ENCODE data around the gene DPF3. TPM values are rescaled to one million over a fixed set of nuclear protein-coding genes. Genes with fewer than 3 reads are reported as not detected.

DPF3 gene
- total and polyA plus RNA-seq, 9 of the 15 experiments (the other 6 are each of a cell fraction or from before 2014, with no cell fraction given), result 0.21 to 4.9 (median 1.2) TPM

DNA sequence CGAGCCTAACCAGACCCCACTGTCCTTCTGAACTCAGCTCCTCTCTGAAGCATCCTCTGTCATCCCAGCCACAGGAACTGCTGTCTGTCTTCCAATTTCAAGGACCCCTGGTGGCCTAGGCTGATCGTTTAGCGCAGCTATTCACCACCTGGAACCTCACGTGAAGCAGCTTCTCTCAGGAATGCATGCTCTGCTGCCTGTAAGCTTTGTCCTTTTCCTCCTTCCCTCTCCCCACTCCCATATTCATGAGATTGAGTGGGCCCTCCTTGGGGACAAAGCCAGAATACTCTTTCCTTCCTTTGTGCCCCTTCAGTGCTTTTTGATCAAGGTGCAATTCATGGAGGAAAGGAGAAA is 17.2 kb downstream of the DPF3 start:
- BruUV-seq (replicated peaks), result no TSS peak
- H3K27ac ChIP-seq (ENCODE audit: extremely low read depth, low read depth, low read length), result no peak overlapping the region
- intact Hi-C loops (cut with micrococcal nuclease) (no loop called here), in situ Hi-C loops (cut with MboI) (no loop called here)
- H4K20me1 ChIP-seq (replicated peaks; ENCODE audit: control insufficient read depth, insufficient read depth, low read length), result no peaks in the 10 kb centered on the region
- ATAC-seq (peak; percentile 50; the same call in 2 of the 3 replicates), DNase-seq (ENCODE audit: extremely low read depth in 1 of 4, low spot score in 3 of 4) (no peak), FAIRE-seq (no peak)
- ChIA-PET POLR2A (interaction anchor here (0.6 to 0.8 kb wide), 2 partner anchors 10 to 626 kb away, joined by 4 to 5 read pairs; no protein-coding TSS in a partner anchor), CTCF (ENCODE audit: low intra/inter-chr PET ratio) (no interaction called here)
- no peaks in the 10 kb centered on the region for H3K27me3 ChIP-seq (ENCODE audit: control insufficient read depth in 2 of 2, insufficient read depth in 2 of 2, low read length in 2 of 2)
- peaks cover 0 to 6% of the 10 kb centered on the region in 2 experiments; a peak in 3 of 5 replicates for H3K4me1 ChIP-seq (replicated peaks in 1 of 2; ENCODE audit: control insufficient read depth in 2 of 2, insufficient read depth in 2 of 2, low read length in 2 of 2)
- no peak overlapping the region for H3K4me3 ChIP-seq
- H3K9ac ChIP-seq (ENCODE audit: insufficient read depth in 1 of 2, low read depth in 2 of 2, low read length in 2 of 2), result no peak overlapping the region
- H3K9me3 ChIP-seq (replicated peaks; ENCODE audit: control insufficient read depth, insufficient read depth, low read depth, low read length), result no peaks in the 10 kb centered on the region
- H2AFZ ChIP-seq (ENCODE audit: low read depth, low read length), result no peak overlapping the region
- no peaks in the 10 kb centered on the region for H3K36me3 ChIP-seq (ENCODE audit: control insufficient read depth, insufficient read depth, low read length)
- TF ChIP-seq ARID1B (IDR thresholded peaks at IDR 0.05) (no peak), STAG1 (CRISPR knock-in tag; IDR thresholded peaks at IDR 0.05; ENCODE audit: borderline replicate concordance) (no peak), HMG20A (CRISPR knock-in tag; conservative IDR thresholded peaks at IDR 0.05) (no peak)
- TF ChIP-seq, protein P1, sequence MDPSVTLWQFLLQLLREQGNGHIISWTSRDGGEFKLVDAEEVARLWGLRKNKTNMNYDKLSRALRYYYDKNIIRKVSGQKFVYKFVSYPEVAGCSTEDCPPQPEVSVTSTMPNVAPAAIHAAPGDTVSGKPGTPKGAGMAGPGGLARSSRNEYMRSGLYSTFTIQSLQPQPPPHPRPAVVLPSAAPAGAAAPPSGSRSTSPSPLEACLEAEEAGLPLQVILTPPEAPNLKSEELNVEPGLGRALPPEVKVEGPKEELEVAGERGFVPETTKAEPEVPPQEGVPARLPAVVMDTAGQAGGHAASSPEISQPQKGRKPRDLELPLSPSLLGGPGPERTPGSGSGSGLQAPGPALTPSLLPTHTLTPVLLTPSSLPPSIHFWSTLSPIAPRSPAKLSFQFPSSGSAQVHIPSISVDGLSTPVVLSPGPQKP (CRISPR knock-in tag; IDR thresholded peaks at IDR 0.05), result no peak
- TF ChIP-seq, protein P2, sequence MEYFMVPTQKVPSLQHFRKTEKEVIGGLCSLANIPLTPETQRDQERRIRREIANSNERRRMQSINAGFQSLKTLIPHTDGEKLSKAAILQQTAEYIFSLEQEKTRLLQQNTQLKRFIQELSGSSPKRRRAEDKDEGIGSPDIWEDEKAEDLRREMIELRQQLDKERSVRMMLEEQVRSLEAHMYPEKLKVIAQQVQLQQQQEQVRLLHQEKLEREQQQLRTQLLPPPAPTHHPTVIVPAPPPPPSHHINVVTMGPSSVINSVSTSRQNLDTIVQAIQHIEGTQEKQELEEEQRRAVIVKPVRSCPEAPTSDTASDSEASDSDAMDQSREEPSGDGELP (CRISPR knock-in tag; IDR thresholded peaks at IDR 0.05; ENCODE audit: borderline replicate concordance), result no peak
- WGBS (ENCODE audit: insufficient coverage, low coverage, missing lambda C conversion rate), result 30% methylated on average over 3 of the region's 4 CpGs
- no peak overlapping the region for H3K4me2 ChIP-seq (ENCODE audit: insufficient read depth, low read length)
- H3K79me2 ChIP-seq (ENCODE audit: control insufficient read depth, insufficient read depth, low read length), result no peaks in the 10 kb centered on the region
- H3K9me1 ChIP-seq (ENCODE audit: control insufficient read depth, insufficient read depth, low read length), result no peaks in the 10 kb centered on the region

Measured in K562 (cell line).